Measurements from ENCODE around the gene ALMS1. TPM values are rescaled to one million over a fixed set of nuclear protein-coding genes. Genes with fewer than 3 reads are reported as not detected.

ALMS1 gene
- total RNA-seq, result 10 to 100 TPM; 22.9 to 33.8 (median 26.9) TPM
- total RNA-seq (2013), result 42.5 TPM

- ATAC-seq (peak; percentile 87 to 96 (median 88)), DNase-seq (peak; percentile 81 to 96)
- H3K9me3 ChIP-seq (ENCODE audit: control insufficient read depth, insufficient read depth, low read length), result no peaks in the 10 kb centered on the region
- no peaks in the 10 kb centered on the region for H3K27me3 ChIP-seq (ENCODE audit: control insufficient read depth, insufficient read depth, low read length)
- H3K27me3 Mint-ChIP-seq (ENCODE audit: low read depth in 2 of 2), result peaks cover 17 to 27% of the 10 kb centered on the region in 2 donors
- WGBS (ENCODE audit: insufficient coverage), result under 1% methylated on average over 77 of the region's 84 CpGs
- no peaks in the 10 kb centered on the region for H3K36me3 Mint-ChIP-seq
- peaks cover 19 to 30% of the 10 kb centered on the region in 2 donors for H3K4me1 Mint-ChIP-seq
- H3K27ac Mint-ChIP-seq, result peak within 1 kb of the TSS; percentile 91
- peak within 1 kb of the TSS; percentile 95 for H3K4me3 ChIP-seq (ENCODE audit: low read length)
- intact Hi-C loops (cut with micrococcal nuclease), result loop anchor here (2.0 kb wide), 2 partner anchors 93 to 151 kb away; partner anchors contain the start of genes CCT7 and EGR4
- H3K27ac ChIP-seq (ENCODE audit: low read length), result peak within 1 kb of the TSS; percentile 89
- TF ChIP-seq CTCF (IDR thresholded peaks at IDR 0.05), result no peak
- peak within 1 kb of the TSS; percentile 87 for H3K4me3 Mint-ChIP-seq
- no peaks in the 10 kb centered on the region for H3K36me3 ChIP-seq (ENCODE audit: control insufficient read depth, insufficient read depth, low read length)
- H3K9me3 Mint-ChIP-seq, result no peaks in the 10 kb centered on the region
- peaks cover 13% of the 10 kb centered on the region for H3K4me1 ChIP-seq (ENCODE audit: control insufficient read depth, insufficient read depth, low read length)
Observed at GRCh38 chr2:73385504-73386341, at the start of gene ALMS1. TSS of gene ALMS1 (plus strand) at chr2:73385836. CDS start at chr2:73385869, 33 bp downstream.

- Mint-ChIP-seq H3K36me3 (peaks cover 7% of the 10 kb centered on the region), H3K27me3 (ENCODE audit: low read depth in 2 of 2) (peaks cover 2 to 30% of the 10 kb centered on the region in 2 donors), H3K4me1 (peaks cover 5 to 6% of the 10 kb centered on the region in 2 donors), H3K4me3 (no peak overlapping the region), H3K27ac (no peak overlapping the region), H3K9me3 (peaks cover 0 to 5% of the 10 kb centered on the region in 2 donors)
- DNase-seq, result no peak
- Histone ChIP-seq H3K27ac (ENCODE audit: low read length) (no peak overlapping the region), H3K27me3 (ENCODE audit: control insufficient read depth, insufficient read depth, low read length) (no peaks in the 10 kb centered on the region), H3K36me3 (ENCODE audit: control insufficient read depth, insufficient read depth, low read length) (no peaks in the 10 kb centered on the region), H3K9me3 (ENCODE audit: control insufficient read depth, insufficient read depth, low read length) (peaks cover 3% of the 10 kb centered on the region), H3K4me1 (ENCODE audit: control insufficient read depth, insufficient read depth, low read length) (no peaks in the 10 kb centered on the region), H3K4me3 (ENCODE audit: low read length) (no peak overlapping the region)
- ATAC-seq, result no peak
- 21% methylated on average over 3 of the region's 3 CpGs for WGBS (ENCODE audit: insufficient coverage)
- intact Hi-C loops (cut with micrococcal nuclease), result no loop called here
- no peak for TF ChIP-seq CTCF (IDR thresholded peaks at IDR 0.05)
Observed at GRCh38 chr2:73337828-73338227, 47.8 kb upstream of the ALMS1 start.

GRCh38 chr2:73339201-73339600 lies 46.4 kb upstream of the ALMS1 start:
- no peaks in the 10 kb centered on the region for H3K27me3 ChIP-seq (ENCODE audit: control insufficient read depth, insufficient read depth, low read length)
- Mint-ChIP-seq H3K27me3 (ENCODE audit: low read depth in 2 of 2) (peaks cover 2 to 17% of the 10 kb centered on the region in 2 donors), H3K4me3 (no peak overlapping the region), H3K36me3 (peaks cover 5% of the 10 kb centered on the region), H3K4me1 (peaks cover 5 to 6% of the 10 kb centered on the region in 2 donors), H3K9me3 (peaks cover 0 to 5% of the 10 kb centered on the region in 2 donors), H3K27ac (no peak overlapping the region)
- no peak overlapping the region for H3K27ac ChIP-seq (ENCODE audit: low read length)
- WGBS (ENCODE audit: insufficient coverage), result 71% methylated on average over 2 of the region's 3 CpGs
- no peak overlapping the region for H3K4me3 ChIP-seq (ENCODE audit: low read length)
- TF ChIP-seq CTCF (IDR thresholded peaks at IDR 0.05), result no peak
- ATAC-seq (no peak), DNase-seq (no peak)
- H3K9me3 ChIP-seq (ENCODE audit: control insufficient read depth, insufficient read depth, low read length), result peaks cover 3% of the 10 kb centered on the region
- H3K36me3 ChIP-seq (ENCODE audit: control insufficient read depth, insufficient read depth, low read length), result no peaks in the 10 kb centered on the region
- H3K4me1 ChIP-seq (ENCODE audit: control insufficient read depth, insufficient read depth, low read length), result no peaks in the 10 kb centered on the region
- intact Hi-C loops (cut with micrococcal nuclease), result no loop called here
